Right lobe of liver (tissue), 6 donors: ENCODE data around the gene WDFY4. TPM values are rescaled to one million over a fixed set of nuclear protein-coding genes. Genes with fewer than 3 reads are reported as not detected.

Experiments used
- ATAC-seq, 4 donors: fragments of 200-7000 bp; cut with Tn5 transposase; one replicate each; pipeline ENCODE4 v1.9.1; 2020; ENCODE audit warnings: mild to moderate bottlenecking in 4 of 4, moderate library complexity in 4 of 4
- DNase-seq, 3 donors: peaks; one replicate each; pipeline ENCODE4 v3.0.0-alpha.2; 2020
- H3K27ac ChIP-seq, 3 donors: fragments of 200-600 bp; one replicate each; pipeline ENCODE4 v1.8.0; 2022
- H3K27me3 ChIP-seq, 2 donors: fragments of 200-600 bp; one replicate each; pipeline ENCODE4 v1.8.0; 2022
- H3K36me3 ChIP-seq, 4 donors: fragments of 200-600 bp; sonication (generic) in 1 of 4; one replicate each; pipeline versions ENCODE4 v1.5.1 to v1.8.0; 2017 to 2022; ENCODE audit warnings: control low read depth in 1 of 4
- H3K4me1 ChIP-seq, 4 donors: fragments of 200-600 bp; sonication (generic) in 1 of 4; one replicate each; pipeline versions ENCODE4 v1.5.1 to v1.8.0; 2017 to 2022; ENCODE audit warnings: control low read depth in 1 of 4
- H3K4me3 ChIP-seq, 3 donors: fragments of 200-600 bp; one replicate each; pipeline ENCODE4 v1.8.0; 2022
- H3K9me3 ChIP-seq, 4 donors: fragments of 200-600 bp; sonication (generic) in 1 of 4; one replicate each; pipeline versions ENCODE4 v1.5.1 to v1.8.0; 2017 to 2022; ENCODE audit warnings: control low read depth in 1 of 4
- CTCF ChIP-seq, 4 donors: fragments of 200-600 bp in 3 of 4; fragments of 450-650 bp in 1 of 4; IDR thresholded peaks; one replicate each; pipeline versions ENCODE4 v1.5.1 to v1.8.0; 2016 to 2022; ENCODE audit warnings: antibody characterized with exemption in 4 of 4, mild to moderate bottlenecking in 2 of 4
- POLR2A ChIP-seq: fragments of 450-650 bp; IDR thresholded peaks from one replicate; pipeline ENCODE4 v1.6.1; 2017; ENCODE audit warnings: antibody characterized with exemption, mild to moderate bottlenecking
- WGBS: methylation state at CpG from one replicate; pipeline ENCODE4 v1.1.6; 2018; ENCODE audit warnings: low coverage, low lambda C conversion rate; ENCODE audit not compliant: insufficient coverage; ENCODE audit errors: missing lambda C conversion rate; 5-methylcytosine and 5-hydroxymethylcytosine counted together
- intact Hi-C, 2 donors: fragments of 100-400 bp; cut with DNase I; formaldehyde crosslinking; loops; one replicate each; pipeline versions ENCODE4 v1.11.2 to v1.14.1; 2022
- total RNA-seq, 6 experiments: library from RNA; depleted of rRNA in 2 of 6; stranded (reverse); fragments of >200 nt in 2 of 6; fragmentation: NEBNext Ultra II Directional in 3 of 6; extraction: Animal tissue kit (Norgen Biotek cat#: 25700) in 3 of 6; gene quantifications; one replicate each; pipeline versions ENCODE4 v1.1.0 to v1.2.4, GENCODE V29; 2016 to 2023
- donor health status: DM: no; HTN: yes; CAD: no.
- donor health status: DM: no; HTN: no; CAD: no.
- donor health status: DM: no; HTN: no; CAD: no.
- donor health status: DM: no; HTN: yes; CAD: no.
- donor health status: DM: no; HTN: yes; CAD: no.

Gene WDFY4
- total RNA-seq, 6 experiments from 2014 or later: 1.4 to 4.1 (median 1.9) TPM

- no peak overlapping the region for H3K4me3 ChIP-seq
- no peaks in the 10 kb centered on the region for H3K9me3 ChIP-seq
- peaks cover 0 to 2% (median 0%) of the 10 kb centered on the region in 4 donors for H3K36me3 ChIP-seq
- no peak overlapping the region for H3K27ac ChIP-seq
- ATAC-seq (no peak), DNase-seq (no peak)
- H3K27me3 ChIP-seq: no peaks in the 10 kb centered on the region
- intact Hi-C loops: no loop called here
- TF ChIP-seq POLR2A: no peak
- TF ChIP-seq CTCF (IDR thresholded peaks at IDR 0.05): no peak
- 81% methylated on average over 4 of the region's 10 CpGs for WGBS
- no peaks in the 10 kb centered on the region for H3K4me1 ChIP-seq
Measured at GRCh38 chr10:48947690-48948469, 263.2 kb downstream of the WDFY4 start.

GRCh38 chr10:48948470-48949037 is 263.9 kb downstream of the WDFY4 start:
- Histone ChIP-seq H3K9me3 (no peaks in the 10 kb centered on the region), H3K4me1 (no peaks in the 10 kb centered on the region), H3K4me3 (no peak overlapping the region), H3K36me3 (peaks cover 0 to 2% (median 0%) of the 10 kb centered on the region in 4 donors), H3K27ac (no peak overlapping the region), H3K27me3 (no peaks in the 10 kb centered on the region)
- intact Hi-C loops: no loop called here
- DNase-seq (no peak), ATAC-seq (no peak)
- TF ChIP-seq POLR2A (no peak), CTCF (IDR thresholded peaks at IDR 0.05) (no peak)
- 80% methylated on average over 1 of the region's 2 CpGs for WGBS

- intact Hi-C loops: no loop called here
- DNase-seq: no peak
- ATAC-seq: no peak
- Histone ChIP-seq H3K4me1 (no peaks in the 10 kb centered on the region), H3K27me3 (no peaks in the 10 kb centered on the region), H3K4me3 (no peak overlapping the region), H3K9me3 (no peaks in the 10 kb centered on the region), H3K27ac (no peak overlapping the region), H3K36me3 (peaks cover 0 to 2% (median 0%) of the 10 kb centered on the region in 4 donors)
- TF ChIP-seq CTCF (IDR thresholded peaks at IDR 0.05): no peak
- no peak for TF ChIP-seq POLR2A
- 84% methylated on average over 3 of the region's 7 CpGs for WGBS
Measured at GRCh38 chr10:48951707-48952106, 267.0 kb downstream of the WDFY4 start.

DNA sequence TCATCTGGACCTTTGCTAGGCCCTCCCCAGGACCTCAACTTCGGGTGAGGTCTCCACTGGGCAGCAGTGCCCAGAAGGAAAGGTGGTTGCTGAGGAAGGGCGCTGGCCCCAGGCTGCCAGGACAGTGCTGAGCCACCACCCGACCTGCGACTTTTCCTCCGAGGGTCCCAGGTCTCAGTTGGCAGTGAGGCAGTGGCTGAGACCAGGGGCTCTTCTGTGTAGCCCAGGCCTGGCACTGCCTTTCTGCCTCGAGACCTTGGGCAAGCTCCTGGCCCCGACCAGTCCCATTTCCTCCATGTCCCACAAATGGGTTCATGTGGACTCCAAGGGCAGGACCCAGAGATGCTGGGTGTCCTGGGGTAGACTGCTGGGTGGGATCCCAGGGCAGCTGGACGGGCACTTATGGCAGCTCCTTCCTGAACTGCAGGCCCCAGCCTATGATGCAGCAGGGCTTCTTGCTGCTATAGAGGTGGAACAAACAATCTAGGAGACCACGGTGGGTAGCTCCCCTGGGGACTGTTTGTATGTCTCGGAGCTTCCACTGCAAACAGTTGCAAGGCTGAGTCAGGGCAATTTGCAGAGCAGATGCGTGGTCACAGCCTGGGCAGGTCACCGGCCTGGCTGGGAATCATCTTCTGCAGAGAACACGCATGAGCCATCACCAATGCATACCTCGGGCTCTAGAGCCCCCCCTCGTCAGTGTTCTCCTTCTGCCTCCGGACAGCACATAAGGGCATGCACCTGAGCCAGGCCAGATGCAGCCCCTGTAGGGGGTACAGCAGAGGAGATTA is 272.9 kb downstream of the WDFY4 start:
- WGBS: 60% methylated on average over 1 of the region's 16 CpGs
- TF ChIP-seq CTCF (IDR thresholded peaks at IDR 0.05): no peak
- no peak for TF ChIP-seq POLR2A
- intact Hi-C loops: no loop called here
- Histone ChIP-seq H3K9me3 (no peaks in the 10 kb centered on the region), H3K27me3 (no peaks in the 10 kb centered on the region), H3K27ac (no peak overlapping the region), H3K36me3 (no peaks in the 10 kb centered on the region), H3K4me1 (no peaks in the 10 kb centered on the region), H3K4me3 (no peak overlapping the region)
- DNase-seq: no peak
- no peak for ATAC-seq
